Osteocyte (in vitro differentiated cells): ENCODE results near the gene CPLANE2. TPM values are rescaled to one million over a fixed set of nuclear protein-coding genes. Genes with fewer than 3 reads are reported as not detected.
A peak's percentile ranks its signal among the peaks of the same experiment; 100 is the strongest.

Experiments used
- DNase-seq: peaks from one replicate; pipeline ENCODE4 v3.0.0; 2021; ENCODE audit warnings: mixed read lengths; ENCODE audit not compliant: unreplicated experiment; ENCODE audit errors: extremely low spot score
- H3K27ac Mint-ChIP-seq: one replicate; pipeline ENCODE4 v1.8.0; 2021; ENCODE audit warnings: mild to moderate bottlenecking, mixed read lengths; ENCODE audit not compliant: unreplicated experiment
- H3K27me3 Mint-ChIP-seq: one replicate; pipeline ENCODE4 v1.8.0; 2021; ENCODE audit warnings: mixed read lengths; ENCODE audit not compliant: unreplicated experiment
- H3K36me3 Mint-ChIP-seq: one replicate; pipeline ENCODE4 v1.8.0; 2021; ENCODE audit warnings: mixed read lengths; ENCODE audit not compliant: unreplicated experiment
- H3K4me1 Mint-ChIP-seq: one replicate; pipeline ENCODE4 v1.8.0; 2021; ENCODE audit warnings: mixed read lengths; ENCODE audit not compliant: unreplicated experiment
- H3K4me3 Mint-ChIP-seq: one replicate; pipeline ENCODE4 v1.8.0; 2021; ENCODE audit warnings: mild to moderate bottlenecking, moderate library complexity, mixed read lengths; ENCODE audit not compliant: unreplicated experiment
- H3K9me3 Mint-ChIP-seq: one replicate; pipeline ENCODE4 v1.8.0; 2021; ENCODE audit warnings: mixed read lengths; ENCODE audit not compliant: unreplicated experiment
- CTCF ChIP-seq: fragments of 200-600 bp; sonication (generic); IDR thresholded peaks from 2 replicates; pipeline ENCODE4 v1.5.0; 2021; ENCODE audit warnings: antibody characterized with exemption, mild to moderate bottlenecking, moderate library complexity
- total RNA-seq: library from RNA; stranded (reverse); gene quantifications from 2 replicates; pipeline ENCODE4 v1.2.1, GENCODE V29; 2021

Gene CPLANE2
- total RNA-seq, 1 donor from 2014 or later, result 11.8 TPM

GRCh38 chr1:16242556-16243214, 5.7 kb upstream of the CPLANE2 start:
- Mint-ChIP-seq H3K27ac (no peak overlapping the region), H3K36me3 (no peaks in the 10 kb centered on the region), H3K27me3 (no peaks in the 10 kb centered on the region), H3K4me1 (peaks cover 9% of the 10 kb centered on the region), H3K9me3 (no peaks in the 10 kb centered on the region), H3K4me3 (no peak overlapping the region)
- DNase-seq, result no peak
- no peak for TF ChIP-seq CTCF

DNA sequence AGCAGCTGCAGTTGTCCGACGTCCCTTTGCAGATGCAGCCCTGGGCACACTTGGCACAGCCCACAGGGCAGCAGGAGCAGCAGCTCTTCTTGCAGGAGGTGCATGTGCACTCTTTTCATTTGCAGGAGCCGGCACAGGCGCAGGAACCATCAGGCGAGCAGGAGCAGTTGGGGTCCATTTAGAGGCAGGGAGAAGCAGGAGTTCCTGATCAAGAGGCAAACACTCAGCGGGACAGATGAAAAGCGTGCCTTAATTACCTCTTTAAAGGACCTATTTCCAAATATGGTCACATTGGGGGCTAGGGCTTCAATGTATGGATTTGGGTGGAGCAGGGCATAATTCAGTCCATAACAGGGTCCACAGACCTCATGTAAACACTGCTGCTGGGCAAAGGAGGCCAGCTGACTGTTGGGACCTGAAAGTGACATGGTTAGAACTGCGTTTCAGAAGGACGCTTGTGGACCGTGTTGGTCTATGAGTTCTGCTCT, 4.3 kb upstream of the CPLANE2 start:
- Mint-ChIP-seq H3K4me1 (peaks cover 18% of the 10 kb centered on the region), H3K4me3 (no peak overlapping the region), H3K27me3 (no peaks in the 10 kb centered on the region), H3K9me3 (no peaks in the 10 kb centered on the region), H3K27ac (no peak overlapping the region), H3K36me3 (no peaks in the 10 kb centered on the region)
- no peak for TF ChIP-seq CTCF
- no peak for DNase-seq

GRCh38 chr1:16239972-16240491, 3.0 kb upstream of the CPLANE2 start:
- TF ChIP-seq CTCF, result no peak
- Mint-ChIP-seq H3K27me3 (no peaks in the 10 kb centered on the region), H3K9me3 (no peaks in the 10 kb centered on the region), H3K36me3 (no peaks in the 10 kb centered on the region), H3K4me3 (no peak overlapping the region), H3K4me1 (peaks cover 22% of the 10 kb centered on the region), H3K27ac (no peak overlapping the region)
- DNase-seq, result no peak

DNA sequence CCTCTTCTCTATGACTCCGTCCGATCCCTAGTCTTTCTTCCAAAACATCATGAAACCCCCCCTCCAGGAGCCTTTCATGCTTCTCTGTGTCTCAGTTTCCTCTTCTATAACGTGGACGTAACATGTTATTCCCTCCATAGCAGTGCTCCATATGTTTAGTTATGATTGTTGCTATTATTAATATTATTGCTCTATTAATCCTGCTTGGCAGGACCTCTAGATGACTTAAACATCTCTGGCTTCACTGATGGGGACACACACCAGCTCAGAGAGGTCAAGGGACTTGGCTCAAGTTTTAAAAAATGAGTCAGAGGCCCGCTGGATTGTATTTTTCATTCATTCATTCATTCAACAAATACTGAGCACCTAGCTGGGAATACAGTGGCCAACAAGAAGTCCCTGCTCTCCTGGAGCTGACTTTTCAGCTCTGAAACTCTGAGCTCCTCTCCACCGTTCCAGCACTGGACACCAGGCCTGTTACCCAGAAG, 404 bp upstream of the CPLANE2 start:
- no peaks in the 10 kb centered on the region for H3K9me3 Mint-ChIP-seq
- peaks cover 19% of the 10 kb centered on the region for H3K4me1 Mint-ChIP-seq
- H3K36me3 Mint-ChIP-seq, result peaks cover 2% of the 10 kb centered on the region
- no peak for TF ChIP-seq CTCF
- no peaks in the 10 kb centered on the region for H3K27me3 Mint-ChIP-seq
- no peak for DNase-seq
- peak overlapping the region; percentile 88 for H3K27ac Mint-ChIP-seq
- peak overlapping the region; percentile 80 for H3K4me3 Mint-ChIP-seq

GRCh38 chr1:16235944-16236510, 956 bp downstream of the CPLANE2 start:
- H3K4me3 Mint-ChIP-seq, result peak overlapping the region; percentile 80
- H3K27ac Mint-ChIP-seq, result peak overlapping the region; percentile 57
- peaks cover 19% of the 10 kb centered on the region for H3K4me1 Mint-ChIP-seq
- H3K27me3 Mint-ChIP-seq, result no peaks in the 10 kb centered on the region
- no peak for DNase-seq
- no peaks in the 10 kb centered on the region for H3K9me3 Mint-ChIP-seq
- TF ChIP-seq CTCF, result peak; percentile 26
- H3K36me3 Mint-ChIP-seq, result peaks cover 2% of the 10 kb centered on the region
